Measurements from ENCODE around the gene PYM1. TPM values are rescaled to one million over a fixed set of nuclear protein-coding genes. Genes with fewer than 3 reads are reported as not detected.

Gene PYM1
- total RNA-seq, 6 donors from 2014 or later = 23.0 to 47.3 (median 32.8) TPM

DNA sequence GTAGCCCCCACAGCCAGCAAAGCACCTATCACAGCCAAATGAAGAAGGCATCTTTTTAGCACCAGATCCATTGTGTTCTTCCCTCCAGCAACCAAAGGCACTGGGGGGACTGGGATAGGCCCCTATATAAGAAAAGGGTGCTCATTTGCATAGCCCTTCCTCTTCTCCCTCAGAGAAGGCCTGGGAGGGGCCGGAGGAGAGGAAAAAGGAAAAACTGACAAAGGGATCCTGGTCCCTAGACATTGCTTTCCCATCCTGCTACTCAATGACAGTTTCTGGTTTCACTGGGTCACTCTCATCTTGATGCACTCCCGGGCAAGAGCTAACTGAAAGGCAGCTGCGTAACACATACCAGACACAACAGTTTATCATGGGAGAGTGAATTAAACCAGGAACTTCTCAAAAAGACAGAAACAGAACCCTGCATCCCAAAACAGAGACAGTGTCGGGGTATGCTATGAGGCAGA is 38.3 kb upstream of the PYM1 start, which contains the start of gene PMEL:
Gene PMEL (minus strand): TSS at position 102 of the 467 bp plus-strand sequence. CDS start 31 bp downstream, at position 71.
- peak within 1 kb of the TSS; percentile 55 to 88 (median 68) for H3K4me3 ChIP-seq
- no peak for TF ChIP-seq POLR2A (IDR thresholded peaks at IDR 0.05)
- ATAC-seq (ENCODE audit: low FRiP score in 2 of 2) (peak in 1 of 2 donors; percentile 22), DNase-seq (no peak)
- peaks cover 14 to 26% (median 17%) of the 10 kb centered on the region in 4 donors for H3K4me1 ChIP-seq
- peaks cover 0 to 9% (median 0%) of the 10 kb centered on the region in 4 donors for H3K36me3 ChIP-seq
- peak within 1 kb of the TSS; percentile 73 to 92 (median 86) for H3K27ac ChIP-seq
- no peaks in the 10 kb centered on the region for H3K27me3 ChIP-seq
- no peaks in the 10 kb centered on the region for H3K9me3 ChIP-seq
- WGBS, 2 donors = 13 to 14% methylated on average over 4 of the region's 4 CpGs

DNA sequence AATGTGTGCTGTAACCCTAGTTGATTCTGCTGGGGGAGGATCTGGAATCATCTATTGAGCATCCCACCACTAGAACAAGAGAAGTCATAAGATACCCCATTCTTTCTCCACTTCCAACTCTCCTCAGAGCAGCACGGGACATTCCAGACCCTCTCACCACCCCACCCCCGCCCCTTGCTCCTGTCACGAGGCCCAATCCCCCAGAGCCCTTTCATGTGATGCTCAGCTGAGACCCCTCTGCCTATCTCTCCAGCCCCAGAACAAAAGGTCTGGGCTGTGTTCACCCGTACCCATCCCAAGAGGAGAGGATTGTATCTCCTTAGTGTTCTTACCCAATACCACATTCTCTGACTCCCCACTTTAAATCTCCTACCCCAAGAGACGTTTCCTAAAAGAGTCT is 37.5 kb upstream of the PYM1 start:
- TF ChIP-seq, protein P1, sequence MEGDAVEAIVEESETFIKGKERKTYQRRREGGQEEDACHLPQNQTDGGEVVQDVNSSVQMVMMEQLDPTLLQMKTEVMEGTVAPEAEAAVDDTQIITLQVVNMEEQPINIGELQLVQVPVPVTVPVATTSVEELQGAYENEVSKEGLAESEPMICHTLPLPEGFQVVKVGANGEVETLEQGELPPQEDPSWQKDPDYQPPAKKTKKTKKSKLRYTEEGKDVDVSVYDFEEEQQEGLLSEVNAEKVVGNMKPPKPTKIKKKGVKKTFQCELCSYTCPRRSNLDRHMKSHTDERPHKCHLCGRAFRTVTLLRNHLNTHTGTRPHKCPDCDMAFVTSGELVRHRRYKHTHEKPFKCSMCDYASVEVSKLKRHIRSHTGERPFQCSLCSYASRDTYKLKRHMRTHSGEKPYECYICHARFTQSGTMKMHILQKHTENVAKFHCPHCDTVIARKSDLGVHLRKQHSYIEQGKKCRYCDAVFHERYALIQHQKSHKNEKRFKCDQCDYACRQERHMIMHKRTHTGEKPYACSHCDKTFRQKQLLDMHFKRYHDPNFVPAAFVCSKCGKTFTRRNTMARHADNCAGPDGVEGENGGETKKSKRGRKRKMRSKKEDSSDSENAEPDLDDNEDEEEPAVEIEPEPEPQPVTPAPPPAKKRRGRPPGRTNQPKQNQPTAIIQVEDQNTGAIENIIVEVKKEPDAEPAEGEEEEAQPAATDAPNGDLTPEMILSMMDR (IDR thresholded peaks at IDR 0.05) = no peak
- TF ChIP-seq EP300 (IDR thresholded peaks at IDR 0.05) (no peak), POLR2AphosphoS5 (IDR thresholded peaks at IDR 0.05) (no peak), POLR2A (IDR thresholded peaks at IDR 0.05) (no peak)
- ATAC-seq (ENCODE audit: low FRiP score in 2 of 2) = no peak
- Histone ChIP-seq H3K27ac (no peak overlapping the region), H3K4me1 (peaks cover 14 to 26% (median 17%) of the 10 kb centered on the region in 4 donors), H3K9me3 (no peaks in the 10 kb centered on the region), H3K36me3 (peaks cover 0 to 1% (median 0%) of the 10 kb centered on the region in 4 donors), H3K27me3 (no peaks in the 10 kb centered on the region), H3K4me3 (no peak overlapping the region)
- WGBS, 2 donors = 83 to 84% methylated on average over 5 of the region's 5 CpGs
- no peak for DNase-seq

DNA sequence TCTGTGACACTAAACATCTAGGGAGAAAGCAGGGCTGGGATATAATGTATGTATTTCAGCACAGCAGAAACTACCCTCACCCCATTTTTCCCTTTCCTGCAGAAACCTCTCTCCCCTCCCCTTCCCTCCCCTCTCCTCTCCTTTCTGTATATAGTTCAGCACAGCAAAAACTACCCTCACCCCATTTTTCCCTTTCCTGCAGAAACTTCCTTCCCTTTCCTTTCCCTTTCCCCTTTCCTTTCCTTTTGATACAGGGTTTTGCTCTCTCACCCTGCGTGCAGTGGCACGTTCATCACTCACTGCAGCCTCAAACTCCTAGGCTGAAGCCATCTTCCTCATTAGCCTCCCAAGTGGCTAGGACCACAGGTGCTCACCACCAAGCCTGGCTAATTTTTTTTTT is 36.1 kb upstream of the PYM1 start:
- Histone ChIP-seq H3K27me3 (no peaks in the 10 kb centered on the region), H3K4me1 (peaks cover 14 to 21% (median 17%) of the 10 kb centered on the region in 4 donors), H3K4me3 (no peak overlapping the region), H3K36me3 (no peaks in the 10 kb centered on the region), H3K27ac (no peak overlapping the region), H3K9me3 (no peaks in the 10 kb centered on the region)
- TF ChIP-seq POLR2A (IDR thresholded peaks at IDR 0.05) (no peak), EP300 (IDR thresholded peaks at IDR 0.05) (no peak), POLR2AphosphoS5 (IDR thresholded peaks at IDR 0.05) (no peak)
- TF ChIP-seq, protein P1 (IDR thresholded peaks at IDR 0.05) = no peak
- ATAC-seq (ENCODE audit: low FRiP score in 2 of 2) = no peak
- DNase-seq = no peak
- 81 to 85% methylated on average over 2 of the region's 2 CpGs for WGBS, 2 donors

DNA sequence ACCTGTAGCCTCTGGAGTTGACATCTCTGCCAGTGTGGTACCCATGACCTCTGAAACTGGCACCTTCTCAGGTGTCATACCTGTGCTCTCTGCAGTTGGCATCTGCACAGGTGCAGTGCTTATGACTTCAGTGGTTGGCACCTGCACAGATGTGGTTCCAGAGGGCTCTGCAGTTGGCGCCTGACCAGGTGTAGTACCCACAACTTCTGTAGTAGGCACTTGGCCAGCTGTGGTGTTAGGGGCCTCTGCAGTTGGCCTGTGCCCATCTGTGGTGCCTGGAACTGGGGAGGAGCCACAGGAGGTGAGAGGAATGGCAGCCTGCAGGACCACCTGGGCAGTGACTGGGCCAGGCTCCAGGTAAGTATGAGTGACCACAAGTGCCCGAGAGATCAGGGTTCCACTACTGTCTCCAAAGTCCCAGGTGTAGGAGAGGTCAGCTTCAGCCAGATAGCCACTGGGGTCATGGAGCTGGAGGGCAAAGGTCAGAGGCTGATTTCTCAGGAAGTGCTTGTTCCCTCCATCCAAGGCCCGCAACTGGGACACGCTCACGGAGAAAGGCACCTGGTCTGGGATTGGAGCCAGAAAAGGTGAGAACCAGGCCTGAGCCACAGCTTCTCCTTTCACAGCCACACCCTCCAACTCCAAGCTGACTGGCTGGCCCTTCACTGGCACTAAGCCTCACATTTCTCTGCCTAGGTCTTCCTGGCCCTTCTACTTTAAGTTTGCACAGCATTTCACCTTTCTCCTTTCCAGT is 29.6 kb upstream of the PYM1 start:
- peak; percentile 13 to 28 for ATAC-seq (ENCODE audit: low FRiP score in 2 of 2)
- 61 to 71% methylated on average over 3 to 5 of the region's 5 CpGs for WGBS, 2 donors
- Histone ChIP-seq H3K4me3 (no peak overlapping the region), H3K4me1 (no peaks in the 10 kb centered on the region), H3K36me3 (peaks cover 0 to 21% (median 15%) of the 10 kb centered on the region in 4 donors), H3K27ac (no peak overlapping the region), H3K9me3 (no peaks in the 10 kb centered on the region), H3K27me3 (no peaks in the 10 kb centered on the region)
- TF ChIP-seq EP300 (IDR thresholded peaks at IDR 0.05) = no peak
- no peak for TF ChIP-seq POLR2A (IDR thresholded peaks at IDR 0.05)
- TF ChIP-seq, protein P1 (IDR thresholded peaks at IDR 0.05) = no peak
- no peak for TF ChIP-seq POLR2AphosphoS5 (IDR thresholded peaks at IDR 0.05)
- DNase-seq = peak in 1 of 2 donors; percentile 57

DNA sequence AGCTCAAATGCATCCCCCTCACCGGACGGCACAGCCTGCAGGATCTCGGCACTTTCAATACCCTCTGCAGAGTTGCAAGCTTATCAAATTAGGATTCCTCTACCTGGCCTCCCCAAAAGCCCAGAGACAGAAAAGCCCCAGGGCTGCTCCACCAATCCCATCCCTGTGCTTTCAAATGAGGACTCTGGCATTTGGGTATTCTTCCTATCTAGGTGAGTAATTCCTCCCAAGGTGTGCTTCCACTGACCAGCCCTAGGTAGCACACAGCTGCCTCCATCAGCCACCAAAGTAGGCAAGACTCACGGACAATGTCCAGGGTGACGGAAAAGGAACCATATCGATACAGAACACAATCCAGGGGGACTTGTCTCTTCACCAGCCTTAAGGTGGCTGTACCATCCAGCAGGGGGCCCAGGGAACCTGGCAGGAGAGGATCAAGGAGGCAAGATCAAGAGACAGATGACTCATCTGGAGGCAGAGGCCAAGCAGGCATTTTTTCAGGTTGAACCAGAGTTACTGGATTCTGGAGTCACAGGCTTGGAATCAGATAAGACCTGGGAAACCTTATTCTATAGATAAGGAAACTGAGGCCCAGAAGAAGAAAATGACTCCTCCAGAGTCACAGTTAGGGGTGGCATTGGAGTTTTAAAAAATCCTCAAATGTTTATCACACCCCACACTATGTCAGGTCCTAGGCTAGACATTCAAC is 28.3 kb upstream of the PYM1 start:
- ATAC-seq (ENCODE audit: low FRiP score in 2 of 2) (no peak), DNase-seq (no peak)
- Histone ChIP-seq H3K4me1 (no peaks in the 10 kb centered on the region), H3K9me3 (no peaks in the 10 kb centered on the region), H3K27me3 (no peaks in the 10 kb centered on the region), H3K4me3 (no peak overlapping the region), H3K27ac (no peak overlapping the region), H3K36me3 (peaks cover 0 to 34% (median 27%) of the 10 kb centered on the region in 4 donors)
- TF ChIP-seq POLR2AphosphoS5 (IDR thresholded peaks at IDR 0.05) = no peak
- TF ChIP-seq EP300 (IDR thresholded peaks at IDR 0.05) = no peak
- TF ChIP-seq, protein P1 (IDR thresholded peaks at IDR 0.05) = peak in 2 of 6 experiments; percentile 16 to 26
- no peak for TF ChIP-seq POLR2A (IDR thresholded peaks at IDR 0.05)
- WGBS, 2 donors = 91 to 100% methylated on average over 6 of the region's 6 CpGs

Data from upper lobe of left lung (tissue), 6 donors.